ENCODE results near the gene IL15.
"Not testable (repeated sequence)": the region's sequence is repeated elsewhere in the genome, so short reads cannot be mapped to it uniquely, and the experiment has no call there.

IL15 gene

DNA sequence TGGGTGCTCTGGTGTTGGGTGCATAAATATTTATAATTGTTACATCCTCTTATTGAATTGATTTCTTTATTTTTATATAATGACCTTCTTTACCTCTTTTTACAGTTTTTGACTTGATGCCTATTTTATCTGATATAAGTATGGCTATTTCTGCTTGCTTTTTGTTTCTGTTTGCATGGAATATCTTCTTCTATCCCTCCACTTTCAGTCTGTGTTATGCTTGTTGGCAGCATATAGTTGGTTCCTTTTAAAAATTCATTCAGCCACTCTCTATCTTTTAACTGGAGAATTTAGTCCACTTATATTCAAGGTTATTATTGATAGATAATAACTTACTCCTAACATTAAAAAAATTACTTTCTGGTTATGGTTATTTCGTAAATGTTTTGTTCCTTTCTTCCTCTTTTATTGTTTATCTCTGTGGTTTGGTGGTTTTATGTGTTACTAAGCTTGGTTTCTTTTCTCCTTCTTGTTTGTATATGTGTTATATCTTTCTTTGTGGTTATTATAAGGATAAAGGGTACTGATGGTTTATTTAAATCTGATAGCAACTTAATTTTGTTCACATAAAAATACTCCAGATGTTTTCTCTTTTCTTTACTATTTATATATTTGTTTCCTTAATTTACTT, 69.5 kb downstream of the IL15 start:
- DNase-seq, result peak; percentile 77

DNA sequence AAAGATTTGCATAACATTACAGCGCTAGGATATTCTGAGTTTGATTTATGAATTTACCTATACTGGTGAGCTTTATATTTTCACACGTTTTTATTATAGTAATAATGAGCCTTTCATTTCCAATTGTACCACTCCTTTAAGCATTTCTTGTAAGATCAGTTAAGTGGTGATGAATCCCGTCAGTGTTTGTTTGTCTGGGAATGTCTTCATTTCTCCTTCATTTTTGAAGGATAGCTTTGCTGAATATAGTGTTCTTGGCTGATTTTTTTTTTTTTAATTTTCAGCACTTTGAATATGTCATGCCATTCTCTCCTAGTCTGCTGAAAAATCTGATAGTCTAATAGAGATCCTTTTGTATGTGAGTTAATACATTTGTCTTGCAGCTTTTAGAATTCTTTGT, 70.1 kb downstream of the IL15 start:
- no peak for DNase-seq

DNA sequence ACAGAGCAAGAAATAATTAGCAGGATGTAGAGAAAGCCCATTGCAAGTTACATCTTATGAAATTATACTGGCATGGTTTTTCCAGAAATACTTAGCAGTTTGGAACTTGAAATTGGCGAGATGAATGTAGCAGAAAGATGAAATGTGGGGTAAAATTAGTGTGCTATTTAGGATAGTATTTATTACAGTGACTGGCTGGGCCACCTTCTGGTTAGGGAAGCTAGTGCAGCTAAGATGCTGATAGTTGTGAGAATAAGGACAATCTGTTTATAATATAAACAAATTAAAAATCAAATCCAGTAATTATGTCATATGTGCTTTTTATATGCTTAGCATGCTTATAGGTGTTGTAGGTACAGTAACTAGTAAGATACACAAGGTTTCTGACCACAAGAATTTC, 74.8 kb downstream of the IL15 start:
- peak; percentile 60 for DNase-seq

DNA sequence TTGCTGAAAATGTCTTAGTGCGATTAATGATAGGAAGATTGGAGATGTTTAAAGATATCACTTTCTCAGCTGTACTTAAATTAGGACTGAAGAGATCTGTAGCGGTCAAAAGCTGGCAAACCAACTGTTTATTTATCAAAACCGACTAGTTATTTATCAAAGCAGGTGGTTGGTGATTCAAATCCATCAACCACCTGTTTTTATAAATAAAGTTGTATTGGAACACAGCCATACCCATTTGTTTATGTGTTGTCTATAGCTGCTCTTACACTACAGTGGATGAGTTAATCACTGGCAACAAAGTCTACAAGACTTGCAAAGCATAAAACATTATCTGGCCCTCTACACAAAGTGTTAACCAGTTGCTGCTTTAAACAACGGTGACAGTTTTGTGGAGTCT, 76.8 kb downstream of the IL15 start:
- no peak for DNase-seq

GRCh38 chr4:141713771-141714445, 77.5 kb downstream of the IL15 start:
- DNase-seq, result no peak

DNA sequence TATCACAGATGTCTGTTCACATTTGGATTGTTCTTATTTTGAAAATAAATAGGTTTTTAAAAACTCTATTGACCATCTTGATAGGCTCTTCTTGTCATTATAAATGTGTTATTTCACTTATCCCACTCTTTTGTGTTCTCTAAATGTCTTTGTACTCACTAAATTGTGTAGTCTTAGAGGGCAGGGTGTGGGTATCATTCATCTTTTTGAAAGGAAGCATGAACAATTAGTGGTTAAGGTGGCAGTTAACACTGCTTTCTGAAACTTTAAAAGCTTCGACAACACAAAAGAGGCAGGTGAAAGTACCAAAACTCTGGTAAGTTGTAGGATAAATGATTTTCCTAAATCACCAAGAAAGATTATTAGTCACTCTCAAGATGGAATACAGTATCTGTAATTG, 83.2 kb downstream of the IL15 start:
- DNase-seq, result no peak

DNA sequence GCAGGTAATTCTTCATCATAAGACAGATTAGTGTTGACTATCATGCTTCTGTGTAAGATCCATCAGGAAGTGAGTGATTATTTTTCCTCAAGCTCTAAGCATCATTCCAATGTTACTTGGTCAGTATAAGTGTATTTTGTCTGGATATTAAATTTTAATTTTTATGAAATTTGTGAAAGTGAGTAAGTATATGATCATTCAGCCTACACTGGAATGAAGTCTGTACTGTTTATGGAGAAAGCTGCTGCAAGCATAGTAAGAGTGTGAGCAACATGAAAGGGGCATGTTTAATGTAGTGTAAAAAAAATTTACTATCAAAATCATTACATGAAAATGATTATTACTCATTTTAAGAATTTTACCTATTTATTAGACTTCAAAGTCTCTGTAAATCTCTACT, 84.8 kb downstream of the IL15 start:
- DNase-seq, result no peak

GRCh38 chr4:141724646-141725045, 88.3 kb downstream of the IL15 start:
- no peak for DNase-seq

- no peak for DNase-seq
Measured at GRCh38 chr4:141727420-141727819, 91.0 kb downstream of the IL15 start.

DNA sequence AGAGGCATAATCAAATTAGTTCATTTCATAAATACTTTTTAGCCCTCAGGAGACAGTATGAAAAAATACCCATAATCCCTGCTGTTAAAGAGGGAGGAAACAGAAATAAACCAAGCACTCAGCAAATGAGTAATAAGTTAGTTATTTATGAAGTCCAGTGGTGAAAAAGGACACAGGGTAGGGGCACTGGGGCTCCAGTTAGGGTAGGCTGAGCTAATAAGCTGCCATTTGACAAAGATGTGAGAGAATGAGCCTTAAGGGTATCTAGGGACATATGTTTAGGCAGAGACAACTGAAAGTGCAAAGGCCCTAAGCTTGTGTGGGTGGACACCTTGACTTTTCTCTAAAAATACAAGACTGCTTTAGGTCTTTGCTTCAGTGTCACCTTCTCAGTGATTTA, 94.4 kb downstream of the IL15 start:
- no peak for DNase-seq

- no peak for DNase-seq
Measured at GRCh38 chr4:141731481-141731880, 95.1 kb downstream of the IL15 start.

GRCh38 chr4:141739636-141740035, 103.3 kb downstream of the IL15 start:
- no peak for DNase-seq

DNA sequence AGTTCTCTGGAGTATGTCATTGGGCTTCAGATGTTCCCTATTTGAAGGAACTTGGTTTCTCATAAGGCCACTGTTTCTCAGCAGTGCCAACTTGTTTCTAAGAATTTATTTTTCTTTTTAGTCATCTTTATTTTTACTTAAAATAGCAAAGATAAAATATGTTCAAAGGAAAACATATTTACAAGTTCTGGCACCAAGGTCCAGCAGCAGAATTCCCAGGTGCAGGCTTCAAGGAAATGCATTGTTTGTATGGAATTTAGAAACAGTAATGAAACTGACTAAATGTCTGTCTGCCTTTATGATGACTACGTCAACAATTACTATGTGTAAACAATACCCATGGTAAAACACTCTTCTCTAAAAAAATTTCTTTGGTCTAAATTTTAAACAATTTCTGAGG, 109.6 kb downstream of the IL15 start:
- DNase-seq, result no peak

GRCh38 chr4:141751806-141752205, 115.4 kb downstream of the IL15 start:
- not testable (repeated sequence) for DNase-seq

DNA sequence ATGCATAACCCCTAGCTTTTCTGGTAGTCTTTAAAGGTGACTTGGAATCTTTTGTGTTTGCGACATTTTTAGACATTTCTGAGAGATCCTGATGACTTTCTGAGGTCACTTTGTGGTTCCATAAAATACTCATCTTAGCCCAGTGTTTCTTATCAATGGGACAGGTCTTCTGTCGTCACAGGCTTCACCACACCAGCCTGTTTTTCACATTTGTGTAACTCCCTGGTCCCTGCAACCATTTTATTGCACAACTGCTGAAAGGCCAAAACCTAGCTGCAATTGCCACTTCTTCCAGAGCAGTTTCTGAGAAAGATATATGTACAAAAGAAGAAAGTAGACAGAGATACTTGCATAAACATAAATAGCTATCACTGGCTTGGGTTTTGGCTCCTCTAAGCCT, 120.9 kb downstream of the IL15 start:
- peak; percentile 90 for DNase-seq

DNA sequence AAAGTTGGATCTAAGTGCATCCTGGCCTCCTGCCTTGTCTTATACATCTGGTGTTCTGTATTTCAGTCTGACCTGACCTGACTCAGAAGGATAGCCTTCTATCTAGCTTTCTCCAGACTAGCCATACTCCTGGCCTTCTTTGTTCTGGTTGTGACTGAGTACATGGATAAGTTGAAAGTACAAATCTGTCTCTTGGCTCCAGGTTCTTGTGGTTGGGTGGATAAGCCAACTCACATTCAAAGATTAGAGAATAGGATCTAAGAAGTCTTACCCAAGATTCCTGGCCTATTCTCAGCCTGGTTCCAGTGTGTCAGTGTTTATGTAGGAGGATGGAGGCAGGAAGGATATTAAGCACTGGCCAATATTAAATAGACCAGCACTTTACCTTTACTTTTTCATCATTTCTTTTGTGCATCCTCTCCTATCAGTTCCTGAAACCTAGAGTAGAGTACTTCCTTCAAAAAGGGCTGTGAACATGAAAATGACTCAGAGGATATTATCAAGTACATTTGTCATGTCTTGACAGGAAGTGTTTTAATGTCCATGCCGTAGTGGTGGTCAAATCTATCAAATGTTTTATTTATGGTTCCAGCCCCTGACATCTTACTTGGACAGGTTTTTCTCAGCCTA, 123.5 kb downstream of the IL15 start:
- DNase-seq, result peak; percentile 67

GRCh38 chr4:141761926-141762325, 125.5 kb downstream of the IL15 start:
- DNase-seq, result no peak

DNA sequence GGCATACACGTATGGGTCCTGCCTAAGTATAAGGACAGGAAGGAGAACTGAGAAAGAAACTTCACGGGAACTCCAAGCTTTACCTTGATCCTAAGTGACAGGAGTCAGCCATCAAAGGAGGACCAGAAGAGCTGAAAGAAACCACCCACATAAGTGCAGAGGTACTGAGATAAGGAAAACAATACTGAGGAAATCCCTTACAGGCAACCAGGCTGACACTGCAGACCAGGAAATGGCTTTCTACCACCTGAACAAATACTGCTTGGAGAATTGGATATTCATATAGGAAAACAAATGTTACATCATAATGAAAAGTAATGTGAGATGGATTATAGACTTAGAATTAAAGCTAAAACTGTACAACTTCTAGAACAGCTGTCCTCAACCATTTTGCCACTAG, 127.0 kb downstream of the IL15 start:
- DNase-seq, result no peak

DNA sequence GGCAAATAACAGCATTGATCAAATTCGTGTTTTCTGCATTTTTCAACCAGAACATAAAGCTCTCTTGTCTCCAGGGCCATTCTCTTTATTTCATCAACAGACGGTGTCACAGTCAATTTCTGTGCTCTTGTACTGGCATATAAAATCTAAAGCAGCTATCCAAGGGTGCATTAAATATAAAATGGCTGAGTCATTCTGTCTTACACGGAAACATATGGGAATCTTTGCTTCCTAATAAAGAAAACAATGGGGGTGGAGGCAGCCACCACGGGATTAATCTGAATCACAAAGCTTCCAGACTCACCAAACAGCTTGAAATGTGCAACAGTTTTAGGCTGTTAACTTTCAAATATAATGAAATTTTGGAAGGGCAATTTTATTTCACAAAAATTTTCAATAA, 132.6 kb downstream of the IL15 start:
- DNase-seq, result no peak

- DNase-seq, result peak; percentile 61
Measured at GRCh38 chr4:141771889-141772830, 135.8 kb downstream of the IL15 start.

GRCh38 chr4:141772838-141773237, 136.5 kb downstream of the IL15 start:
- DNase-seq, result no peak

- DNase-seq, result no peak
Measured at GRCh38 chr4:141782205-141782604, 145.8 kb downstream of the IL15 start.
